Measurements from ENCODE around the gene REPIN1. TPM values are rescaled to one million over a fixed set of nuclear protein-coding genes. Genes with fewer than 3 reads are reported as not detected.

The REPIN1 gene
- total RNA-seq, 1 experiment from 2014 or later, result 106 TPM

- Mint-ChIP-seq H3K4me1 (peaks cover 64% of the 10 kb centered on the region in 2 experiments), H3K36me3 (ENCODE audit: insufficient read depth in 1 of 3, low read depth in 3 of 3) (peaks cover 11 to 21% (median 20%) of the 10 kb centered on the region in 3 experiments)
Observed at GRCh38 chr7:150404805-150405583, 36.4 kb downstream of the REPIN1 start.

More at GRCh38 chr7:150404805-150405583, 36.4 kb downstream of the REPIN1 start:
- DNase-seq, result peak; percentile 78
- Histone ChIP-seq H3K23ac (ENCODE audit: insufficient read length, low read depth, low read length) (no peak overlapping the region), H3K9ac (ENCODE audit: extremely low read depth, insufficient read length, low read length) (peak overlapping the region; percentile 10), H2AK5ac (ENCODE audit: insufficient read length, low read length) (no peak overlapping the region), H3K23me2 (ENCODE audit: insufficient read length, low read depth, low read length, poor library complexity, severe bottlenecking) (peaks cover 8% of the 10 kb centered on the region), H2BK20ac (ENCODE audit: low read depth, low read length, poor library complexity, severe bottlenecking) (no peak overlapping the region), H3K79me1 (ENCODE audit: insufficient read depth, low read depth, low read length, poor library complexity, severe bottlenecking) (no peaks in the 10 kb centered on the region), H2BK12ac (ENCODE audit: insufficient read length, low read depth, low read length) (no peak overlapping the region), H4K91ac (ENCODE audit: insufficient read length, low read depth, low read length) (no peak overlapping the region), H3K9me3 (ENCODE audit: control insufficient read depth, low read depth, low read length) (no peaks in the 10 kb centered on the region), H3K4ac (ENCODE audit: low read depth, low read length) (no peak overlapping the region; the same call in 1 of the 2 replicates), H3K27me3 (ENCODE audit: insufficient read depth, low read length) (no peaks in the 10 kb centered on the region), H3K14ac (ENCODE audit: insufficient read depth, low read length) (peak overlapping the region; percentile 54; the same call in 1 of the 2 replicates), H4K8ac (replicated peaks; ENCODE audit: insufficient read length, low read depth, low read length) (no peak overlapping the region), H3K4me2 (ENCODE audit: insufficient read depth, insufficient read length, low read length) (peak overlapping the region; percentile 62), H2BK5ac (ENCODE audit: insufficient read length, low read length) (no peak overlapping the region), H3K79me2 (ENCODE audit: insufficient read depth, low read length) (no peaks in the 10 kb centered on the region), H3K18ac (ENCODE audit: insufficient read length, low read depth, low read length) (peak overlapping the region; percentile 44), H3K4me1 (ENCODE audit: insufficient read depth, low read length) (peaks cover 37% of the 10 kb centered on the region), H3K27ac (ENCODE audit: insufficient read length, low read depth, low read length) (no peak overlapping the region), H4K5ac (ENCODE audit: insufficient read length, low read depth, low read length) (no peak overlapping the region), H3T11ph (ENCODE audit: low read length) (no peak overlapping the region), H2BK120ac (ENCODE audit: low read depth, low read length, poor library complexity, severe bottlenecking) (no peak overlapping the region), H2BK15ac (ENCODE audit: low read depth, low read length) (no peak overlapping the region; the same call in 1 of the 2 replicates), H2AFZ (ENCODE audit: low read length) (no peak overlapping the region), H3K56ac (ENCODE audit: insufficient read length, low read depth, low read length) (no peak overlapping the region), H4K20me1 (ENCODE audit: control insufficient read depth, insufficient read depth, insufficient read length) (no peaks in the 10 kb centered on the region)
- no CpG with 5 or more reads among the region's 86 CpGs for WGBS (ENCODE audit: extremely low coverage, insufficient read length, low lambda C conversion rate)
- Mint-ChIP-seq H3K27me3 (ENCODE audit: low read depth) (no peaks in the 10 kb centered on the region), H3K27ac (peak overlapping the region; percentile 99), H3K4me3 (peak overlapping the region; percentile 73 to 92), H3K9me3 (no peaks in the 10 kb centered on the region; a peak in 1 of 5 replicates)
- TF ChIP-seq CTCF (conservative IDR thresholded peaks at IDR 0.05), result no peak

Measured in H9 (cell line).